Measurements from ENCODE around the gene RNPS1. TPM values are rescaled to one million over a fixed set of nuclear protein-coding genes. Genes with fewer than 3 reads are reported as not detected.
"Not testable (repeated sequence)": the region's sequence is repeated elsewhere in the genome, so short reads cannot be mapped to it uniquely, and the experiment has no call there.

RNPS1 gene
- total RNA-seq, 2 experiments from 2014 or later, result 212 to 220 TPM

GRCh38 chr16:2277466-2278271, 9.7 kb upstream of the RNPS1 start:
- no peaks in the 10 kb centered on the region for H3K27me3 Mint-ChIP-seq
- no peaks in the 10 kb centered on the region for H3K36me3 Mint-ChIP-seq
- DNase-seq, result no peak
- no peaks in the 10 kb centered on the region for H3K4me1 Mint-ChIP-seq
- POLR2A ChIA-PET, result no interaction called here
- H3K27ac Mint-ChIP-seq, result no peak overlapping the region
- no peaks in the 10 kb centered on the region for H3K9me3 Mint-ChIP-seq
- no peak overlapping the region for H3K4me3 Mint-ChIP-seq
- ATAC-seq (ENCODE audit: low read depth), result no peak

GRCh38 chr16:2276368-2277195, 8.7 kb upstream of the RNPS1 start:
- Mint-ChIP-seq H3K9me3 (no peaks in the 10 kb centered on the region), H3K27ac (no peak overlapping the region), H3K4me3 (no peak overlapping the region), H3K36me3 (no peaks in the 10 kb centered on the region), H3K27me3 (no peaks in the 10 kb centered on the region), H3K4me1 (no peaks in the 10 kb centered on the region)
- POLR2A ChIA-PET, result no interaction called here
- ATAC-seq (ENCODE audit: low read depth) (no peak), DNase-seq (no peak)

- DNase-seq (no peak), ATAC-seq (ENCODE audit: low read depth) (no peak)
- Mint-ChIP-seq H3K27ac (no peak overlapping the region), H3K27me3 (no peaks in the 10 kb centered on the region), H3K4me3 (no peak overlapping the region), H3K9me3 (no peaks in the 10 kb centered on the region), H3K4me1 (peaks cover 2% of the 10 kb centered on the region), H3K36me3 (no peaks in the 10 kb centered on the region)
- POLR2A ChIA-PET, result no interaction called here
Observed at GRCh38 chr16:2275476-2276367, 7.8 kb upstream of the RNPS1 start.

- ATAC-seq (ENCODE audit: low read depth), result no peak
- no peak for DNase-seq
- no peaks in the 10 kb centered on the region for H3K36me3 Mint-ChIP-seq
- H3K4me3 Mint-ChIP-seq, result no peak overlapping the region
- H3K4me1 Mint-ChIP-seq, result peaks cover 7% of the 10 kb centered on the region
- no peaks in the 10 kb centered on the region for H3K9me3 Mint-ChIP-seq
- POLR2A ChIA-PET, result no interaction called here
- H3K27me3 Mint-ChIP-seq, result no peaks in the 10 kb centered on the region
- H3K27ac Mint-ChIP-seq, result no peak overlapping the region
Observed at GRCh38 chr16:2273931-2274330, 6.0 kb upstream of the RNPS1 start.

GRCh38 chr16:2273484-2273883, 5.6 kb upstream of the RNPS1 start:
- no peaks in the 10 kb centered on the region for H3K36me3 Mint-ChIP-seq
- POLR2A ChIA-PET, result no interaction called here
- ATAC-seq (ENCODE audit: low read depth) (no peak), DNase-seq (no peak)
- H3K27ac Mint-ChIP-seq, result no peak overlapping the region
- no peaks in the 10 kb centered on the region for H3K9me3 Mint-ChIP-seq
- no peaks in the 10 kb centered on the region for H3K27me3 Mint-ChIP-seq
- H3K4me3 Mint-ChIP-seq, result no peak overlapping the region
- peaks cover 7% of the 10 kb centered on the region for H3K4me1 Mint-ChIP-seq

- H3K4me3 Mint-ChIP-seq, result no peak overlapping the region
- H3K9me3 Mint-ChIP-seq, result no peaks in the 10 kb centered on the region
- no peak for ATAC-seq (ENCODE audit: low read depth)
- POLR2A ChIA-PET, result interaction anchor here (0.6 to 1.7 kb wide), 2 partner anchors 19 to 21 kb away, joined by 3 to 4 read pairs; partner anchors contain the start of gene ECI1
- no peaks in the 10 kb centered on the region for H3K27me3 Mint-ChIP-seq
- peaks cover under 1% of the 10 kb centered on the region for H3K36me3 Mint-ChIP-seq
- H3K4me1 Mint-ChIP-seq, result peaks cover 7% of the 10 kb centered on the region
- no peak for DNase-seq
- no peak overlapping the region for H3K27ac Mint-ChIP-seq
Observed at GRCh38 chr16:2271848-2272461, 4.0 kb upstream of the RNPS1 start.

GRCh38 chr16:2270588-2271470, 2.9 kb upstream of the RNPS1 start:
- H3K36me3 Mint-ChIP-seq, result peaks cover 7% of the 10 kb centered on the region
- ATAC-seq (ENCODE audit: low read depth) (no peak), DNase-seq (no peak)
- H3K4me1 Mint-ChIP-seq, result peaks cover 16% of the 10 kb centered on the region
- POLR2A ChIA-PET, result interaction anchor here (1.1 to 1.7 kb wide), 3 partner anchors 18 to 55 kb away, joined by 3 to 4 read pairs (median 3); no protein-coding TSS in a partner anchor
- H3K27ac Mint-ChIP-seq, result peak overlapping the region; percentile 20
- H3K9me3 Mint-ChIP-seq, result no peaks in the 10 kb centered on the region
- no peaks in the 10 kb centered on the region for H3K27me3 Mint-ChIP-seq
- no peak overlapping the region for H3K4me3 Mint-ChIP-seq

- DNase-seq (no peak), ATAC-seq (ENCODE audit: low read depth) (no peak)
- POLR2A ChIA-PET, result interaction anchor here (1.1 to 1.4 kb wide), 4 partner anchors 27 to 55 kb away, joined by 3 to 4 read pairs (median 4); partner anchors contain the start of gene PGP
- Mint-ChIP-seq H3K27ac (no peak overlapping the region), H3K27me3 (no peaks in the 10 kb centered on the region), H3K36me3 (peaks cover 9% of the 10 kb centered on the region), H3K4me1 (peaks cover 19% of the 10 kb centered on the region), H3K9me3 (no peaks in the 10 kb centered on the region), H3K4me3 (peak overlapping the region; percentile 95)
Observed at GRCh38 chr16:2270070-2270462, 2.1 kb upstream of the RNPS1 start.

GRCh38 chr16:2267505-2267912, 417 bp downstream of the RNPS1 start:
- Mint-ChIP-seq H3K36me3 (peaks cover 18% of the 10 kb centered on the region), H3K27ac (peak overlapping the region; percentile 97), H3K4me3 (peak overlapping the region; percentile 95), H3K4me1 (peaks cover 27% of the 10 kb centered on the region)
- not testable (repeated sequence) for H3K9me3 Mint-ChIP-seq, H3K27me3 Mint-ChIP-seq, DNase-seq
- peak; percentile 51 for ATAC-seq (ENCODE audit: low read depth)
- POLR2A ChIA-PET, result interaction anchor here (1.4 kb wide), 1 partner anchor 29 kb away, joined by 5 read pairs; no protein-coding TSS in a partner anchor

- not testable (repeated sequence) for DNase-seq; H3K27me3 Mint-ChIP-seq; ATAC-seq (ENCODE audit: low read depth); H3K9me3 Mint-ChIP-seq
- peaks cover 27% of the 10 kb centered on the region for H3K4me1 Mint-ChIP-seq
- H3K27ac Mint-ChIP-seq, result peak overlapping the region; percentile 97
- peak overlapping the region; percentile 95 for H3K4me3 Mint-ChIP-seq
- POLR2A ChIA-PET, result interaction anchor here (0.9 to 1.3 kb wide), 2 partner anchors 15 to 112 kb away, joined by 3 read pairs; partner anchors contain the start of gene ECI1
- H3K36me3 Mint-ChIP-seq, result peaks cover 19% of the 10 kb centered on the region
Observed at GRCh38 chr16:2266887-2267286, 1.0 kb downstream of the RNPS1 start.

GRCh38 chr16:2263026-2263425, 4.9 kb downstream of the RNPS1 start:
- not testable (repeated sequence) for H3K9me3 Mint-ChIP-seq; ATAC-seq (ENCODE audit: low read depth); H3K4me3 Mint-ChIP-seq; H3K27me3 Mint-ChIP-seq; H3K27ac Mint-ChIP-seq; DNase-seq
- POLR2A ChIA-PET, result interaction anchor here (0.6 kb wide), 1 partner anchor 110 kb away, joined by 3 read pairs; no protein-coding TSS in a partner anchor
- Mint-ChIP-seq H3K4me1 (peaks cover 20% of the 10 kb centered on the region), H3K36me3 (peaks cover 32% of the 10 kb centered on the region)

- no peak for DNase-seq
- Mint-ChIP-seq H3K4me3 (no peak overlapping the region), H3K27me3 (no peaks in the 10 kb centered on the region), H3K9me3 (no peaks in the 10 kb centered on the region), H3K27ac (no peak overlapping the region), H3K36me3 (peaks cover 40% of the 10 kb centered on the region), H3K4me1 (peaks cover 8% of the 10 kb centered on the region)
- no peak for ATAC-seq (ENCODE audit: low read depth)
- POLR2A ChIA-PET, result no interaction called here
Observed at GRCh38 chr16:2260250-2260649, 7.7 kb downstream of the RNPS1 start.
